Liver (tissue), 9 donors: ENCODE data around the gene JAKMIP1. TPM values are rescaled to one million over a fixed set of nuclear protein-coding genes. Genes with fewer than 3 reads are reported as not detected.

Experiments
- DNase-seq: peaks from one replicate; pipeline ENCODE4 v3.0.0-alpha.2; 2017; ENCODE audit warnings: low spot score
- H3K27ac ChIP-seq, 2 donors: one replicate each; pipeline ENCODE4 v1.7.0; 2013; ENCODE audit warnings: inconsistent platforms in 2 of 2, low read length in 2 of 2, control low read depth in 1 of 2, low read depth in 1 of 2, mild to moderate bottlenecking in 1 of 2
- H3K27me3 ChIP-seq, 4 donors: one replicate each; pipeline versions ENCODE4 v1.6.1 to v1.7.0; 2013; ENCODE audit warnings: low read length in 3 of 4, inconsistent platforms in 1 of 4, mild to moderate bottlenecking in 1 of 4, moderate library complexity in 1 of 4; ENCODE audit not compliant: control insufficient read depth in 4 of 4, insufficient read depth in 4 of 4
- H3K36me3 ChIP-seq, 4 donors: one replicate each; pipeline versions ENCODE4 v1.6.1 to v1.7.0; 2013; ENCODE audit warnings: low read length in 3 of 4, mild to moderate bottlenecking in 3 of 4, low read depth in 1 of 4, moderate library complexity in 1 of 4; ENCODE audit not compliant: control insufficient read depth in 4 of 4, insufficient read depth in 3 of 4
- H3K4me1 ChIP-seq, 4 donors: one replicate each; pipeline versions ENCODE4 v1.6.1 to v1.7.0; 2013; ENCODE audit warnings: low read length in 3 of 4, mild to moderate bottlenecking in 3 of 4, moderate library complexity in 1 of 4; ENCODE audit not compliant: control insufficient read depth in 4 of 4, insufficient read depth in 4 of 4
- H3K4me3 ChIP-seq, 3 donors: one replicate each; pipeline versions ENCODE4 v1.6.1 to v1.7.0; 2013; ENCODE audit warnings: low read length in 3 of 3, control low read depth in 1 of 3, low read depth in 1 of 3, mild to moderate bottlenecking in 1 of 3
- H3K9ac ChIP-seq, 2 donors: one replicate each; pipeline ENCODE4 v1.7.0; 2013; ENCODE audit warnings: low read length in 2 of 2, mild to moderate bottlenecking in 2 of 2, moderate library complexity in 2 of 2, control low read depth in 1 of 2, low read depth in 1 of 2
- H3K9me3 ChIP-seq, 4 donors: one replicate each; pipeline versions ENCODE4 v1.6.1 to v1.7.0; 2013; ENCODE audit warnings: low read length in 3 of 4; ENCODE audit not compliant: control insufficient read depth in 4 of 4
- ATF3 ChIP-seq: IDR thresholded peaks from 2 replicates; pipeline ENCODE4 v1.6.1; 2016; ENCODE audit warnings: antibody characterized with exemption
- CTCF ChIP-seq: fragments of 150-350 bp; IDR thresholded peaks from 2 replicates; pipeline ENCODE4 v1.5.1; 2017; ENCODE audit warnings: improper control_type of control experiment, low read depth, low read length; ENCODE audit not compliant: missing input control
- EGR1 ChIP-seq, 2 donors: IDR thresholded peaks; 2 replicates each; pipeline ENCODE4 v1.6.1; 2016 to 2018; ENCODE audit warnings: antibody characterized with exemption in 2 of 2, low read depth in 2 of 2
- FOXA2 ChIP-seq: IDR thresholded peaks from 2 replicates; pipeline ENCODE4 v1.6.1; 2016; ENCODE audit warnings: antibody characterized with exemption
- GABPA ChIP-seq, 2 donors: IDR thresholded peaks in 1 of 2; conservative IDR thresholded peaks in 1 of 2; 2 replicates each; pipeline ENCODE4 v1.6.1; 2016; ENCODE audit warnings: antibody characterized with exemption in 2 of 2, mild to moderate bottlenecking in 1 of 2, moderate library complexity in 1 of 2
- HNF4A ChIP-seq, 2 donors: conservative IDR thresholded peaks; 2 replicates each; pipeline ENCODE4 v1.6.1; 2016; ENCODE audit warnings: antibody characterized with exemption in 2 of 2, mild to moderate bottlenecking in 2 of 2
- HNF4G ChIP-seq: IDR thresholded peaks from 2 replicates; pipeline ENCODE4 v1.6.1; 2016; ENCODE audit warnings: antibody characterized with exemption
- JUND ChIP-seq, 2 donors: IDR thresholded peaks; 2 replicates each; pipeline ENCODE4 v1.6.1; 2016; ENCODE audit warnings: antibody characterized with exemption in 2 of 2
- MAX ChIP-seq: IDR thresholded peaks from 2 replicates; pipeline ENCODE4 v1.6.1; 2016; ENCODE audit warnings: antibody characterized with exemption
- NR2F2 ChIP-seq: IDR thresholded peaks from 2 replicates; pipeline ENCODE4 v1.6.1; 2016; ENCODE audit warnings: antibody characterized with exemption
- RXRA ChIP-seq, 2 donors: IDR thresholded peaks; 2 replicates each; pipeline ENCODE4 v1.6.1; 2017 to 2018; ENCODE audit warnings: antibody characterized with exemption in 2 of 2, mild to moderate bottlenecking in 1 of 2
- SP1 ChIP-seq: IDR thresholded peaks from 2 replicates; pipeline ENCODE4 v1.6.1; 2018; ENCODE audit warnings: antibody characterized with exemption, mild to moderate bottlenecking
- TAF1 ChIP-seq: conservative IDR thresholded peaks from 2 replicates; pipeline ENCODE4 v1.6.1; 2016; ENCODE audit warnings: antibody characterized with exemption, mild to moderate bottlenecking
- YY1 ChIP-seq: IDR thresholded peaks from 2 replicates; pipeline ENCODE4 v1.6.1; 2016; ENCODE audit warnings: antibody characterized with exemption, mild to moderate bottlenecking
- ZBTB33 ChIP-seq: IDR thresholded peaks from 2 replicates; pipeline ENCODE4 v1.6.1; 2016; ENCODE audit warnings: antibody characterized with exemption
- WGBS: extraction: QIAGEN DNeasy Blood & Tissue Kit; methylation state at CpG from one replicate; pipeline ENCODE4 v1.1.7; 2013; 5-methylcytosine and 5-hydroxymethylcytosine counted together
- polyA plus RNA-seq, 2 donors: library from polyadenylated mRNA; stranded (reverse) in 1 of 2; unstranded in 1 of 2; fragments of 200-250 nt in 1 of 2; fragments of >200 nt in 1 of 2; fragmentation: Nextera tagmentation in 1 of 2; extraction: Ambion mirVana in 1 of 2; gene quantifications; one replicate each; pipeline versions ENCODE4 v1.2.1 to v1.2.3, GENCODE V29; 2013 to 2015
- total RNA-seq, 2 donors: library from RNA; depleted of rRNA; stranded (reverse); fragments of >200 nt; gene quantifications; one replicate each; pipeline ENCODE4 v1.2.3, GENCODE V29; 2014
- donor health status: healthy.
- donor health status: healthy.
- donor health status: healthy.
- donor health status: healthy.
- donor health status: healthy.

The JAKMIP1 gene
- total and polyA plus RNA-seq, 4 donors, result 0.08 to 0.50 TPM; not detected in 2

- Histone ChIP-seq H3K9ac (no peak overlapping the region), H3K9me3 (no peaks in the 10 kb centered on the region), H3K27ac (no peak overlapping the region), H3K4me1 (no peaks in the 10 kb centered on the region), H3K4me3 (no peak overlapping the region), H3K27me3 (no peaks in the 10 kb centered on the region), H3K36me3 (no peaks in the 10 kb centered on the region)
- DNase-seq, result no peak
- TF ChIP-seq FOXA2 (no peak), HNF4A (conservative IDR thresholded peaks at IDR 0.05) (no peak), ATF3 (no peak), TAF1 (no peak)
- WGBS, result 66% methylated on average over 22 of the region's 22 CpGs
Observed at GRCh38 chr4:6137027-6137746, 63.2 kb downstream of the JAKMIP1 start.

GRCh38 chr4:6134612-6135220 lies 65.6 kb downstream of the JAKMIP1 start:
- TF ChIP-seq JUND (IDR thresholded peaks at IDR 0.05) (no peak), CTCF (peak; percentile 12), RXRA (IDR thresholded peaks at IDR 0.05) (no peak), HNF4A (conservative IDR thresholded peaks at IDR 0.05) (no peak), YY1 (no peak), SP1 (no peak), HNF4G (no peak)
- Histone ChIP-seq H3K27ac (no peak overlapping the region), H3K4me1 (no peaks in the 10 kb centered on the region), H3K9ac (no peak overlapping the region), H3K36me3 (no peaks in the 10 kb centered on the region), H3K9me3 (no peaks in the 10 kb centered on the region), H3K4me3 (no peak overlapping the region), H3K27me3 (no peaks in the 10 kb centered on the region)
- no peak for DNase-seq
- WGBS, result 75% methylated on average over 11 of the region's 11 CpGs

- DNase-seq, result no peak
- Histone ChIP-seq H3K27me3 (no peaks in the 10 kb centered on the region), H3K27ac (no peak overlapping the region), H3K36me3 (no peaks in the 10 kb centered on the region), H3K9me3 (no peaks in the 10 kb centered on the region), H3K4me3 (no peak overlapping the region), H3K4me1 (no peaks in the 10 kb centered on the region), H3K9ac (no peak overlapping the region)
- TF ChIP-seq NR2F2, result no peak
- no peak for TF ChIP-seq HNF4G
- TF ChIP-seq ZBTB33, result no peak
- TF ChIP-seq MAX, result no peak
- TF ChIP-seq EGR1 (IDR thresholded peaks at IDR 0.05; ENCODE audit: low read depth in 2 of 2), result no peak
- TF ChIP-seq GABPA (IDR thresholded peaks at IDR 0.05 in 1 of 2, conservative IDR thresholded peaks at IDR 0.05 in 1 of 2), result no peak
- no peak for TF ChIP-seq RXRA (IDR thresholded peaks at IDR 0.05)
- 73% methylated on average over 2 of the region's 2 CpGs for WGBS
Observed at GRCh38 chr4:6132716-6133115, 67.6 kb downstream of the JAKMIP1 start.
